ENCODE measurements around the gene ITGAD. TPM values are rescaled to one million over a fixed set of nuclear protein-coding genes. Genes with fewer than 3 reads are reported as not detected.
A peak's percentile ranks its signal among the peaks of the same experiment; 100 is the strongest.

Gene ITGAD
- polyA plus RNA-seq, 3 donors, result 0.04 TPM; not detected in 2

DNA sequence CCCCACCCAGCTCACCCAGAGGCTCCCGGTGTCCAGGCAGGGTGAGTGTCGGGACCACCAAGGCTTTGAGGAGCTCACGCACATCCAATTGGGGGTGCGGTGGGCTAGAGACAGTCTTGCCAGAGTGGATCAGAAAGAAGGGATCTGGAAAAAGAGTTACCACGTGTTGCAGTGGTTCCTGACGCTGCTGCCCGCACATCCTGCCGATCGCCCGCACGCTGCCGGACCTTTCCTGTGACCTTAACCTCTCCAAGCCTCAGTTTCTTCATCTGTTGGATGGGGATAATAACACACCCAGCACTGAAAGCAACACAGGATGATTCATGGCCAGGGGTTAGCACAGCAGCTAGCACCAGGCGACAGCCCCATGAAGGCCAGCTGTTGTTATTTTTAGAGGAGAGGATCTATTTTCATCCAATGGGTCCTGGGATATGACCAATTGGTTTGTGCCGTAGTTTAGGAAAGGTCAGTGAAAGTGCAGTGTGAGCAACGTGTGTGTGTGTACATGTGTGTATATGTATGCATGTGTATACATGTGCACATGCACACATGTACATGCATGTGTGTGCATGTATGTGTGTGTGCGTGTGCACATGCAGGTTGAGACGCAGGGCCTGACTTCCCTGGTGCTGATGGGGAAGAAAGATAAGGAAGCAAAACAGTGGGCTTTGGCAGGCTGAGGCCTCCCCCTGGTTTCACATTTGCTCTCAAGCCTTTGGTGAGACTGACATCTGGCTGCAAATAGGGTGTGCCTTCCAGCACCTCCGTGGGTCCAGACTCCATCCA lies 35.6 kb upstream of the ITGAD start:
- peak overlapping the region; percentile 67 to 93 (median 75) for H3K4me3 ChIP-seq (replicated peaks in 1 of 3; ENCODE audit: low read depth in 2 of 3, low read length in 3 of 3)
- no peak overlapping the region for H2AFZ ChIP-seq (ENCODE audit: insufficient read depth, low read depth, low read length, poor library complexity, severe bottlenecking)
- WGBS (ENCODE audit: insufficient coverage), result 26% methylated on average over 14 of the region's 18 CpGs
- peaks cover 75 to 82% of the 10 kb centered on the region in 2 donors for H3K4me1 ChIP-seq (ENCODE audit: control insufficient read depth in 1 of 2, insufficient read depth in 2 of 2, low read length in 2 of 2)
- peaks cover 74% of the 10 kb centered on the region for H4K20me1 ChIP-seq (ENCODE audit: insufficient read depth, low read length)
- peak; percentile 57 to 74 (median 67) for DNase-seq
- no peak for TF ChIP-seq CTCF (IDR thresholded peaks at IDR 0.05)
- peaks cover 18% of the 10 kb centered on the region in 2 donors for H3K36me3 ChIP-seq (replicated peaks in 1 of 2; ENCODE audit: control insufficient read depth in 1 of 2, insufficient read depth in 2 of 2, low read length in 2 of 2)
- peak overlapping the region; percentile 92 for H3K9ac ChIP-seq (ENCODE audit: insufficient read depth, low read length, poor library complexity, severe bottlenecking)
- Mint-ChIP-seq H3K4me1 (peaks cover 74% of the 10 kb centered on the region), H3K9me3 (peaks cover 0 to 3% (median 1%) of the 10 kb centered on the region in 7 donors), H3K4me3 (peak overlapping the region; percentile 97 to 100), H3K36me3 (peaks cover 51 to 77% of the 10 kb centered on the region in 2 donors), H3K27me3 (ENCODE audit: low read depth in 3 of 3) (peaks cover 0 to 3% (median 1%) of the 10 kb centered on the region in 3 donors), H3K27ac (peak overlapping the region; percentile 99 to 100 (median 100))
- peaks cover 30% of the 10 kb centered on the region for H3K79me2 ChIP-seq (ENCODE audit: insufficient read depth, low read length)
- peak overlapping the region; percentile 99 for H3K27ac ChIP-seq (ENCODE audit: low read depth in 1 of 2, low read length in 2 of 2)
- H3K9me3 ChIP-seq (replicated peaks in 1 of 2; ENCODE audit: control insufficient read depth in 1 of 2, insufficient read depth in 1 of 2, low read length in 2 of 2), result no peaks in the 10 kb centered on the region
- intact Hi-C loops (cut with micrococcal nuclease), result loop anchor here in 1 of 2 donors (5.0 kb wide), 2 partner anchors 175 to 240 kb away; partner anchors contain the start of genes FUS and KAT8
- H3K4me2 ChIP-seq (replicated peaks; ENCODE audit: extremely low read depth, low read length, poor library complexity, severe bottlenecking), result peak overlapping the region; percentile 99
- H3K27me3 ChIP-seq (ENCODE audit: control insufficient read depth in 2 of 2, insufficient read depth in 2 of 2, low read length in 2 of 2), result no peaks in the 10 kb centered on the region

- intact Hi-C loops (cut with micrococcal nuclease), result no loop called here
- Mint-ChIP-seq H3K27me3 (ENCODE audit: low read depth in 3 of 3) (peaks cover 0 to 3% (median 1%) of the 10 kb centered on the region in 3 donors), H3K9me3 (peaks cover 0 to 2% (median 0%) of the 10 kb centered on the region in 7 donors), H3K4me3 (no peak overlapping the region), H3K27ac (peak overlapping the region in 5 of 7 donors; percentile 21 to 71 (median 62)), H3K4me1 (peaks cover 74% of the 10 kb centered on the region), H3K36me3 (peaks cover 60 to 93% of the 10 kb centered on the region in 2 donors)
- Histone ChIP-seq H3K4me3 (replicated peaks in 1 of 3; ENCODE audit: low read depth in 2 of 3, low read length in 3 of 3) (peak overlapping the region in 1 of 3 experiments; percentile 0), H3K27ac (ENCODE audit: low read depth in 1 of 2, low read length in 2 of 2) (peak overlapping the region in 1 of 2 donors; percentile 7), H3K79me2 (ENCODE audit: insufficient read depth, low read length) (peaks cover 25% of the 10 kb centered on the region), H3K4me2 (replicated peaks; ENCODE audit: extremely low read depth, low read length, poor library complexity, severe bottlenecking) (no peak overlapping the region), H3K9ac (ENCODE audit: insufficient read depth, low read length, poor library complexity, severe bottlenecking) (no peak overlapping the region), H3K4me1 (ENCODE audit: control insufficient read depth in 1 of 2, insufficient read depth in 2 of 2, low read length in 2 of 2) (peaks cover 65 to 77% of the 10 kb centered on the region in 2 donors), H3K36me3 (replicated peaks in 1 of 2; ENCODE audit: control insufficient read depth in 1 of 2, insufficient read depth in 2 of 2, low read length in 2 of 2) (peaks cover 32 to 38% of the 10 kb centered on the region in 2 donors), H3K27me3 (ENCODE audit: control insufficient read depth in 2 of 2, insufficient read depth in 2 of 2, low read length in 2 of 2) (no peaks in the 10 kb centered on the region), H4K20me1 (ENCODE audit: insufficient read depth, low read length) (peaks cover 87% of the 10 kb centered on the region), H3K9me3 (replicated peaks in 1 of 2; ENCODE audit: control insufficient read depth in 1 of 2, insufficient read depth in 1 of 2, low read length in 2 of 2) (no peaks in the 10 kb centered on the region), H2AFZ (ENCODE audit: insufficient read depth, low read depth, low read length, poor library complexity, severe bottlenecking) (no peak overlapping the region)
- DNase-seq, result no peak
- TF ChIP-seq CTCF (IDR thresholded peaks at IDR 0.05), result no peak
- 20% methylated on average over 1 of the region's 7 CpGs for WGBS (ENCODE audit: insufficient coverage)
Measured at GRCh38 chr16:31360251-31360650, 32.9 kb upstream of the ITGAD start.

Measured in CD14-positive monocyte (primary cell).